BLaER1 treated with 17β-estradiol and CSF1 and Interleukin-3, amounts not matched to agents 10 nM and 100 nM (cell line): ENCODE measurements around the gene NR1D2.
"Not testable (repeated sequence)": the region's sequence is repeated elsewhere in the genome, so short reads cannot be mapped to it uniquely, and the experiment has no call there.

Experiments used
- H3K27ac ChIP-seq, 11 experiments: shearing (Covaris generic); formaldehyde crosslinking; 2 replicates each; pipeline ENCODE4 v1.8.1; 2022
- H3K27me3 ChIP-seq, 11 experiments: shearing (Covaris generic); formaldehyde crosslinking; 2 replicates each; pipeline ENCODE4 v1.8.1; 2022
- H3K36me3 ChIP-seq, 11 experiments: shearing (Covaris generic); formaldehyde crosslinking; 2 replicates each; pipeline ENCODE4 v1.8.1; 2022
- H3K4me1 ChIP-seq, 10 experiments: shearing (Covaris generic); formaldehyde crosslinking; 2 replicates each; pipeline ENCODE4 v1.8.1; 2022
- H3K4me2 ChIP-seq, 11 experiments: shearing (Covaris generic); formaldehyde crosslinking; 2 replicates each; pipeline ENCODE4 v1.8.1; 2022
- H3K4me3 ChIP-seq, 10 experiments: shearing (Covaris generic); formaldehyde crosslinking; 2 replicates each; pipeline ENCODE4 v1.8.1; 2022
- H3K9ac ChIP-seq, 11 experiments: shearing (Covaris generic); formaldehyde crosslinking; 2 replicates each; pipeline ENCODE4 v1.8.1; 2022
- H3K9me3 ChIP-seq, 11 experiments: shearing (Covaris generic); formaldehyde crosslinking; replicated peaks in 1 of 11; 2 replicates each; pipeline ENCODE4 v1.8.1; 2022
- H4K20me1 ChIP-seq, 11 experiments: shearing (Covaris generic); formaldehyde crosslinking; 2 replicates each; pipeline ENCODE4 v1.8.1; 2022
- Cebpa-rat ChIP-seq, 11 experiments: shearing (Covaris generic); IDR thresholded peaks; 2 replicates each; pipeline ENCODE4 v1.8.1; 2022

The NR1D2 gene

DNA sequence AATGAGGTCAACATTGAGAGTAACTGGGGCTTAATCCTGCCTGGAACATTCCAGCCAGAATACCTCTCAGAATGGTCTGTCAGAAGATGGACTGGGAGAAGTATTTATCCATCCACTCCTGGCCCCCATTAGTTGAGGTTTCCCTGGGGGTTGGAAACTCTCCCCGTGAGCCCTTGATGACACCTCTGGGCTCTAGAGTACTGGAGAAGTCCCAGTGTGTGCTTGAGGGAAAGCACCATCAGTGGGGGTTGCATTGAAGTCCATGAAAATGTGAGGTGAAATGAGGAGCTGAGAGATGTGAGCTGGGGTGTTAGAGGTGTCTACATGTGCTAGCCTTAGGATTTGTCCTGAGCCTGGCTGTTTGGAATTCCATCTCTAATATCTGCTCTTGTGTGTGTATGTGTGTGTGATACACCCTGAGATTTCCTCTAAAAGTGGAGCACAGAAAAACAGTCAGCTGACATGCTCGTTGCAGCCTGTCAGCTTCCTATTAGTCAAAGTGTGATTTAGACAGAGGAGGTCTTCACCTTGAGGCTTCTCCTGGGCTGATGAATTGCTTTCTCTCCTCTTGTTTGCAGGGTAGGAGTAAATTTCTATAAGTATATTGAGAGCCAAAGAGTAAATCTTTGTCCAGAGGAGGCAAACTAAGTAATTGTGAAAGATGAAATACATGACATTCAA, 67.6 kb downstream of the NR1D2 start:
- H3K27me3 ChIP-seq = no peaks in the 10 kb centered on the region
- H3K27ac ChIP-seq = no peak overlapping the region
- no peak for TF ChIP-seq Cebpa-rat (IDR thresholded peaks at IDR 0.05)
- no peaks in the 10 kb centered on the region for H3K9me3 ChIP-seq
- H4K20me1 ChIP-seq = no peaks in the 10 kb centered on the region
- H3K4me2 ChIP-seq = no peak overlapping the region
- no peaks in the 10 kb centered on the region for H3K36me3 ChIP-seq
- peaks cover 0 to 9% (median 7%) of the 10 kb centered on the region in 10 experiments; a peak in 8 of 20 replicates for H3K4me1 ChIP-seq
- H3K4me3 ChIP-seq = no peak overlapping the region
- no peak overlapping the region for H3K9ac ChIP-seq

DNA sequence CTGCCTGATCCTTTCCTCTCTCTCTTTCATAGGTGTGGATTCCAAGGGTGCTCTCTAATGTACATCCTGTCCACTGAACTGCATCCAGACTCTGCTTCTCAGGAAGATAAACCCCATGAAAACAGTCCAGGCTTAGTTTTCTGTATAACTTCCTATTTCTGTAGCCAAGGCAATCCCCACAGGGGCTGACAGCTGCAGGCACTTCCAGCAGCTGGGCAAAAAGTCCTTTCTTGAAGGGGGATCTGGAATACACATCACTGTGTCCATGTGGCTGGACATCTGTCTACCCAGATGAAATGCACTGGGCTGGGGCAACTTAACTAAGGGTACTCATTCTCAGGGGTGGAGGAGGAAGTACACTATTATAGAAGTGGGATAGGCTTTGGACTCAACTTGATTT, 72.2 kb downstream of the NR1D2 start:
- H3K4me1 ChIP-seq = peaks cover 0 to 10% (median 7%) of the 10 kb centered on the region in 10 experiments; a peak in 8 of 20 replicates
- H3K9me3 ChIP-seq = peaks cover 0 to 5% (median 0%) of the 10 kb centered on the region in 11 experiments; a peak in 4 of 22 replicates
- H4K20me1 ChIP-seq = no peaks in the 10 kb centered on the region
- no peak overlapping the region for H3K9ac ChIP-seq
- H3K4me3 ChIP-seq = no peak overlapping the region
- no peak for TF ChIP-seq Cebpa-rat (IDR thresholded peaks at IDR 0.05)
- H3K36me3 ChIP-seq = no peaks in the 10 kb centered on the region
- no peak overlapping the region for H3K27ac ChIP-seq
- no peaks in the 10 kb centered on the region for H3K27me3 ChIP-seq
- H3K4me2 ChIP-seq = 0 out of 22 replicates have a peak overlapping the region, but pooled peaks of 3 of the 11 experiments have one; percentile 2 to 17 (median 12)

DNA sequence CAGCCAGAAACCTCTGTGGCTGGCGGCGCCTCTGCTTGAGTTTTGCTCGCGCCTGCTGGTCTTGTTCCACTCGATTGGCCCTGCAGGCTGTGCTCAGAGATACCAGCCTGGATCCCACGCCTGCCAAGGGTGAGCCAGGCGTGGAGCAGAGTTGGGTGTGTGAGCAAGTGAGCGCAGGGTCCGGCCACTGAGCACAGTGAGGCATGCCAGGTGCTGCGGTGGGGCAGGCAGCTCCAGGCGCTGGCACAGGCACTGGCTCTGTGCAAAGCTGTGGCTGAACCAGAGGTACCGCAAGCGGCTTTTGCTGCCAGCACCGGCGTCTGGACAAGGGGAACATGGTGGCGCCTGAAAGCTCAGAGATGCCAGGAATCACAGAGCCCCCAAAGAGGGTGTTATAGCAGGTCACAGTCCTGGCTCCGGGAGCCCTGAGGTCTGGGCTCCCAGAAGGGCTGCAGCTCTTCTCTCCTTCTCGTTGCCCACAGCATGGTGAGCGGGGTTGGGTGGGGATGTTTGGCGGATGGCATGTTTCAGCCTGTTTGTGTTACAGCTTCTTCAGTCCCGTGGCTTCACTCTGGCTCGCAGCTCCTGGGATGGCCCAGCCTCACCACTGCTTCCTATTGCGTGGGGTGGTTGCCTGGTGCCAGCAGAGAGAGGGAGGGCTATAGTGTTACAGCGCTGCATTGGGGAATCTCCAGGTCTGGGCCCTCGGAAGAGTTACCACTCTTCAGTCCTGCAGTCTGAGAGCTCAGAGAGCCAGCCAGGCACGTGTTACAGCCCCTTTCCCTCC, 73.9 kb downstream of the NR1D2 start:
- H4K20me1 ChIP-seq = no peaks in the 10 kb centered on the region
- peaks cover 0 to 5% (median 0%) of the 10 kb centered on the region in 11 experiments; a peak in 4 of 22 replicates for H3K9me3 ChIP-seq
- H3K36me3 ChIP-seq = no peaks in the 10 kb centered on the region
- no peak overlapping the region for H3K27ac ChIP-seq
- no peak overlapping the region for H3K4me3 ChIP-seq
- H3K9ac ChIP-seq = no peak overlapping the region
- H3K27me3 ChIP-seq = no peaks in the 10 kb centered on the region
- no peak for TF ChIP-seq Cebpa-rat (IDR thresholded peaks at IDR 0.05)
- H3K4me2 ChIP-seq = no peak overlapping the region
- H3K4me1 ChIP-seq = peaks cover 0 to 10% (median 7%) of the 10 kb centered on the region in 10 experiments; a peak in 8 of 20 replicates

DNA sequence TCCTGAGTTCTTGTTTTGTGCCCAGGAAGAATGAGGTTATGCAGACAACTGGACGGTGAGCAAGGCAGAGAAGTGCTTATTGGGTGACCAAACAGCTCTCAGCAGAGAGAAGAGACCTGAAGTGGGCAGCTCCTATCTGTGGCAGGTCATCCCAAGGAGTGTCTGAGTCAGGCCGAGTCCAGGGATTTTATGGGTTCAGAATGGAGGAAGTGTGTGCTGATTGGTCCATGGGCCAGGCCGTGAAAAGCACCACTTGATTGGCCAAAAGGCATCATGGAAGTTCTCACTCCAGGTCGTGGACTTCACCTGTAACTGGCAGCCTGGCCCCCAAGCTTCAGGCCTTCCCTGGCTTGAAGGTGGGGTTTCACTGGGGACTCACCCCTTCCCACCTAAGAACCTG, 74.5 kb downstream of the NR1D2 start:
- no peak overlapping the region for H3K4me2 ChIP-seq
- no peak overlapping the region for H3K9ac ChIP-seq
- H4K20me1 ChIP-seq = no peaks in the 10 kb centered on the region
- no peaks in the 10 kb centered on the region for H3K27me3 ChIP-seq
- no peaks in the 10 kb centered on the region for H3K36me3 ChIP-seq
- H3K4me1 ChIP-seq = peaks cover 0 to 10% (median 7%) of the 10 kb centered on the region in 10 experiments; a peak in 8 of 20 replicates
- H3K9me3 ChIP-seq = peaks cover 0 to 5% (median 0%) of the 10 kb centered on the region in 11 experiments; a peak in 4 of 22 replicates
- no peak for TF ChIP-seq Cebpa-rat (IDR thresholded peaks at IDR 0.05)
- no peak overlapping the region for H3K4me3 ChIP-seq
- H3K27ac ChIP-seq = no peak overlapping the region

DNA sequence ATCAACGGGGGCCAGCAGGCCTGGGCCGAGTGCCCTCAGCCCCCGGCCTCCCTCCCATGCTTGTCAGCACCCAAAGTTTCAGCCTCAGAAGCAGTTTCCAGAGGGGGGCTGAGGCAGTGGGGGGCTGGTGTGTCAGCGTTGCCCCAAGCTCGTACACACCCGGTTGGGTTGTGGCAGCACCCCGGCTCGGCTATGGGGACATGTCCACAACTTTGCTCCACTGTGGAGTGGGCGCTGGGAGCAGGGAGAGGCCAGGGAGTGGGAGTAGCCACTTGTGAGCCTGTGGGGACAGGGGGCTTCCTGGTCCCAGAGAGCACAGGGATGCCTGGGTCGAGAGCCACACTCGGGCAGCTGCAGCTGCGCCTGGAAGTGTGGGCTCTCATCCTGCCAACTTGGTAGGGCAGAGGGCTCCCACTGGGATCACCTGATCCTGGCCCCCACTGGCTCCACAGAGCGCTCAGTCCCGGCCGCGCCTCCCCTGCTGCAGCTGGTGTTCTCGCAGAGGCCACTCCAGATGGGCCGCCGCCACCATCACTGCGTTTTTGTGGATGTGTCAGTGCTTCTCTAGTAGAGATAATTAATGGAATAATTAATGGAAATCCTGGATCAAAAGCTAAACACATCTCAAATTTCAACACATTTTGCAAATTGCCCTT, 75.1 kb downstream of the NR1D2 start:
- H4K20me1 ChIP-seq = no peaks in the 10 kb centered on the region
- H3K27me3 ChIP-seq = no peaks in the 10 kb centered on the region
- H3K36me3 ChIP-seq = no peaks in the 10 kb centered on the region
- H3K4me3 ChIP-seq = no peak overlapping the region
- peaks cover 0 to 10% (median 7%) of the 10 kb centered on the region in 10 experiments; a peak in 8 of 20 replicates for H3K4me1 ChIP-seq
- no peak overlapping the region for H3K27ac ChIP-seq
- H3K4me2 ChIP-seq = no peak overlapping the region
- H3K9me3 ChIP-seq = peaks cover 0 to 5% (median 0%) of the 10 kb centered on the region in 11 experiments; a peak in 4 of 22 replicates
- no peak overlapping the region for H3K9ac ChIP-seq
- TF ChIP-seq Cebpa-rat (IDR thresholded peaks at IDR 0.05) = no peak

DNA sequence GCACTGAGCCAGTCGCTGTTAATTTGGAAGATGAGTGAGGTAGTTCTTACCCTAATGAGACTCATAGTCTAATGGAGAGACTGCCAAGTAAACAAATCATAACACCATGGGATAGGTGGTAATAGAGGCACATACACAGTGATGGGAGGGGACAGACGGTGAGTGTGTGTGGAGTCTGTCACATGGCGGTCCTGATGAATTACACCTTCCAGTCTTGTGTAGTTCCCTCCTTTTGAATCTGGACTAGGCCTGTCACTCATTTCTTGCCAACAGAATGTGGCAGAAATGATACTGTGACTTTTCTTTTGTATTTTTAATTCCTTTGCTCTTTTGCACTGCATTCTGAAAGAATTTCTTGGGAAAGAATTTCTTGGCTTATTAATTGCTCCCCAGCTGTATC, 78.1 kb downstream of the NR1D2 start:
- H3K27me3 ChIP-seq = no peaks in the 10 kb centered on the region
- no peaks in the 10 kb centered on the region for H4K20me1 ChIP-seq
- no peaks in the 10 kb centered on the region for H3K4me1 ChIP-seq
- H3K9ac ChIP-seq = no peak overlapping the region
- no peak overlapping the region for H3K27ac ChIP-seq
- no peaks in the 10 kb centered on the region for H3K36me3 ChIP-seq
- TF ChIP-seq Cebpa-rat (IDR thresholded peaks at IDR 0.05) = no peak
- no peak overlapping the region for H3K4me2 ChIP-seq
- H3K4me3 ChIP-seq = no peak overlapping the region
- peaks cover 0 to 10% (median 0%) of the 10 kb centered on the region in 11 experiments; a peak in 4 of 22 replicates for H3K9me3 ChIP-seq

DNA sequence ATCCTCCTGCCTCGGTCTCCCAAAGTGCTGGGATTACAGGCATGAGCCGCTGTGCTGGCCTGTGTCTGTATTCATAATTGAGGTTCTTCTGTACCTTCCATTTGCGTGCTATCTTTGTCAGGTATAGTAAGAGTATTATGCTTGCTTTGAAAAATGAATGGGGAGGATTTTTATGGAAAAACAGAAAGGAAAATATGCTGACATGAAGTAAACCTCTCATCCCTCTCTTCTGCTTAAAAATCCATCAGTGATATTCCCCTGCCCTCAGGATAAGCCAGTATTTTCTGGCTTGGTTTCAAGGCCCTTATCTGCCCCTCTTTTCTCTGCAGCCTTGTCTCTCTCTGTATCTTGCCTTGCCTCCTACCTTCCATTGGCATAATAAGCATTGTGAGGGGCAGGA, 80.7 kb downstream of the NR1D2 start:
- Histone ChIP-seq H3K36me3 (no peaks in the 10 kb centered on the region), H3K4me1 (no peaks in the 10 kb centered on the region)
- no peak for TF ChIP-seq Cebpa-rat (IDR thresholded peaks at IDR 0.05)

DNA sequence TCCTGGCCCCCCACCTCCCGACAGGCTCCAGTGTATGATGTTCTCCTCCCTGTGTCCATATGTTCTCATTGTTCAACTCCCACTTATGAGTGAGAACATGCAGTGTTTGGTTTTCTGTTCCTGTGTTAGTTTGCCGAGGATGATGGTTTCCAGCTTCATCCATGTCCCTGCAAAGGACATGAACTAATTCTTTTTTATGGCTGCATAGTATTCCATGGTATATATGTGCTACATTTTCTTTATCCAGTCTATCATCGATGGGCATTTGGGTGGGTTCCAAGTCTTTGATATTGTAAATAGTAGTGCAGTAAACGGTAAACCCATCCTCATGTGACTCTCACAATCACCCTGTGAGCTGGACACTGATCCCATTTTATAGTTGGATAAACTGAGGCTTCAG, 81.6 kb downstream of the NR1D2 start:
- H3K4me2 ChIP-seq, H3K36me3 ChIP-seq, H3K9ac ChIP-seq, H3K9me3 ChIP-seq, H3K27ac ChIP-seq, H3K27me3 ChIP-seq, H3K4me1 ChIP-seq, H4K20me1 ChIP-seq, H3K4me3 ChIP-seq: not testable (repeated sequence)

More for the DNA sequence above, 80.7 kb downstream of the NR1D2 start:
- Histone ChIP-seq H3K9me3 (peaks cover 0 to 4% (median 2%) of the 10 kb centered on the region in 11 experiments; a peak in 6 of 22 replicates), H3K4me2 (no peak overlapping the region), H3K27ac (no peak overlapping the region), H3K4me3 (no peak overlapping the region), H3K9ac (no peak overlapping the region), H4K20me1 (no peaks in the 10 kb centered on the region), H3K27me3 (no peaks in the 10 kb centered on the region)

DNA sequence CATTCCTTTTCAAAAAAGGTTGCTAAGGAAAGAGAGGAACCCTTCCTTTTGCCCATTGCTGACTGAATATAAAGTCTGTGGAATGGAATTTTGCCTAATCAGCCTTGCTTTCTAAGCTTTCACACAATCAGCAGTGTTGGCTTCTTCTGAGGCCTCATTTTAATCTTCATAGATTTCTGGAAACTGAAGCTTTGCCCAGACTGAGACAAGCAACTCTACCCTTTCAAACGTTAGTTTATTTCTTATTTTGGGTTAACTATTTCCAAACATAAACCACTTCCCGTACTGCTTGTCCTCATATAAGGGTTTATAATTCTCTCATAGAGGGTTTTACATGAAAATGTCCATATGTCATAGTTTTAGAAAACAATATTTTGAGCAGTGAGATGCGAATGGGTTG, 82.9 kb downstream of the NR1D2 start:
- TF ChIP-seq Cebpa-rat (IDR thresholded peaks at IDR 0.05) = no peak
- peaks cover 0 to 9% (median 5%) of the 10 kb centered on the region in 11 experiments; a peak in 8 of 22 replicates for H3K9me3 ChIP-seq
- no peak overlapping the region for H3K27ac ChIP-seq
- no peak overlapping the region for H3K4me2 ChIP-seq
- no peaks in the 10 kb centered on the region for H4K20me1 ChIP-seq
- no peaks in the 10 kb centered on the region for H3K4me1 ChIP-seq
- no peaks in the 10 kb centered on the region for H3K27me3 ChIP-seq
- no peak overlapping the region for H3K4me3 ChIP-seq
- H3K36me3 ChIP-seq = no peaks in the 10 kb centered on the region
- no peak overlapping the region for H3K9ac ChIP-seq
